DMS114 treated with DMSO at 0.1 percent for 48 hours (cell line): Measurements from ENCODE around the gene PTCH2.
"Not testable (repeated sequence)": the region's sequence is repeated elsewhere in the genome, so short reads cannot be mapped to it uniquely, and the experiment has no call there.

Source experiments
- DNase-seq: peaks from one replicate; lab custom pipeline; 2025; ENCODE audit not compliant: unreplicated experiment; lab: John Stamatoyannopoulos, UW

PTCH2 gene

GRCh38 chr1:44820328-44821239 lies 22.5 kb downstream of the PTCH2 start:
- no peak for DNase-seq

GRCh38 chr1:44819608-44820327 lies 23.3 kb downstream of the PTCH2 start:
- peak; percentile 97 for DNase-seq

GRCh38 chr1:44819196-44819607 lies 23.9 kb downstream of the PTCH2 start:
- peak; percentile 97 for DNase-seq

GRCh38 chr1:44817771-44818495 lies 25.1 kb downstream of the PTCH2 start:
- no peak for DNase-seq

- no peak for DNase-seq
These were observed 25.7 kb downstream of the PTCH2 start for GRCh38 chr1:44817307-44817706.

- DNase-seq, result not testable (repeated sequence)
These were observed 27.1 kb downstream of the PTCH2 start for GRCh38 chr1:44815926-44816325.

GRCh38 chr1:44812822-44813543 lies 30.1 kb downstream of the PTCH2 start:
- DNase-seq, result no peak

- DNase-seq, result no peak
These were observed 31.8 kb downstream of the PTCH2 start for GRCh38 chr1:44811234-44811633.

- DNase-seq, result not testable (repeated sequence)
These were observed 32.3 kb downstream of the PTCH2 start for GRCh38 chr1:44810762-44811105.

GRCh38 chr1:44810101-44810761 lies 32.8 kb downstream of the PTCH2 start:
- DNase-seq, result no peak

- no peak for DNase-seq
These were observed 33.8 kb downstream of the PTCH2 start for GRCh38 chr1:44808938-44809917.

GRCh38 chr1:44808063-44808937 lies 34.8 kb downstream of the PTCH2 start, which contains the start of gene BTBD19:
BTBD19 (plus strand) TSS chr1:44808523; CDS start chr1:44808821, 298 bp downstream.
- DNase-seq, result no peak

GRCh38 chr1:44807364-44808062 lies 35.5 kb downstream of the PTCH2 start:
- DNase-seq, result no peak

GRCh38 chr1:44806704-44807363 lies 36.2 kb downstream of the PTCH2 start, which contains the start of gene DYNLT4:
DYNLT4 (minus strand) TSS chr1:44807351; CDS start chr1:44806668, 683 bp downstream.
- no peak for DNase-seq

- no peak for DNase-seq
These were observed 36.9 kb downstream of the PTCH2 start for GRCh38 chr1:44806025-44806703.

- no peak for DNase-seq
These were observed 37.6 kb downstream of the PTCH2 start for GRCh38 chr1:44805311-44806024.
